GM19463 (cell line): ENCODE results near the gene ASAH2.
"Not testable (repeated sequence)": the region's sequence is repeated elsewhere in the genome, so short reads cannot be mapped to it uniquely, and the experiment has no call there.

Experiments
- ATAC-seq: cut with Tn5 transposase; IDR thresholded peaks from one replicate; pipeline ENCODE4 v1.9.1; 2021; ENCODE audit warnings: mild to moderate bottlenecking, moderate library complexity; ENCODE audit not compliant: unreplicated experiment

ASAH2 gene

DNA sequence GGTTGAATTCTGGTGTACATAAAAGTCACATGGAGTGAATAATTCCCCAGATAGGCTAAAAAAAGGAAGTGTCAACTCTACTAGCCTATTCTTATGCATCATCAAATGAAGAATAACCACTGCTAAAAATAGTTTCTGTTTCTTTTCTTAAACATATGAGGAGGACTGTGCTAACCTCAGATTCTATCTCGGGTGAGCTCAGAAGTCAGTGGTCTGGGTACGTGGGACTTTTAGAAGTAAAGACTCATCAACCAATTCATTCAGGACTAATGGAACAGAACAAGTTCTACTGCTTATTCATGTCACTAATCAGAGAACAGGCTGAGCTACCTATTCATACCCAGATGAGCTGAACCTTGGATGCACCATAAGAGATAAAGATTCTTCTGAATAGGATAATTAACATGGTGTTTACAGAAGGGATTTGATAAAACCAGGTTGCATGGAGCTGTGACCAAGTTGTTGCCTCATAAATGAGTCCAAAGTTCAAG lies 9.5 kb upstream of the ASAH2 start:
- peak; percentile 97 for ATAC-seq

GRCh38 chr10:50254479-50254878 lies 3.2 kb upstream of the ASAH2 start:
- no peak for ATAC-seq

- ATAC-seq: no peak
These were observed 1.0 kb downstream of the ASAH2 start for GRCh38 chr10:50250096-50250854.

GRCh38 chr10:50248598-50248997 lies 2.7 kb downstream of the ASAH2 start:
- ATAC-seq: no peak

DNA sequence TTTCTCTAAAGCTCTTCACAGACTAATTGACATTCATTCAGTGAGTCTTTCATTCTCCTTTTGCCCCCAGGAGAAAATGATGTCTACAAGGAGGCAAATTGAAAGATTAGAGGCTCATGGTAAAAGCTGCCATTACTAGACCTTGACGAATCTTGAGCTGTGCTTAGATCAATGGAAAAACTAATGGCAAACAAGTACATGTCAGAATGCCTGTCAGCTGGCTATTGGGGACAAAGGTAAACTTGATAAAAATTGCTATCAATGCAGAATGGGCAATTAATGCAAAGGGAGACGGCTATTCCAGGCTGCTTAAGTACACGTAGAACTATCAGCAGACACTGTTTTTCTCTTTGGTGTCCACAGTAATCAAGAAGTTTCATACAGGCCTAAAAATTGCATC lies 3.3 kb downstream of the ASAH2 start:
- ATAC-seq: no peak

DNA sequence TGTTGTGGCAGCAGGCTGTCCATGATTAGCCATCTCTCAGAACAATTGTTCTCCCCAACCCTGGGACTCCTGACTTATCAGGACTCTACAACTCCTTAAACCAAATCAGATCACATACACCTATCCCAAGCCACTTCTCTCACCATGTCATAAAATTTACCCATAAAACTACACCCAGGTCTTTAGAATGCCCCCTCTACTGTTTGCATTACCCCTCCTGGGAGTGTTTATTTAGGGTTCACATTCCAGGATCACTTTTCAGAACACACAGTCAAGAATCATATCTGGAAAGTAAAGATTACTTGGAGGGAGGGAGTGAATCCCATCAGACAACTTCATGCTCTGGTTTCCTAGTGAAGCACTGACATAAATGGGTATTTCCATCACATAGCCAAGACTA lies 7.1 kb downstream of the ASAH2 start:
- no peak for ATAC-seq

DNA sequence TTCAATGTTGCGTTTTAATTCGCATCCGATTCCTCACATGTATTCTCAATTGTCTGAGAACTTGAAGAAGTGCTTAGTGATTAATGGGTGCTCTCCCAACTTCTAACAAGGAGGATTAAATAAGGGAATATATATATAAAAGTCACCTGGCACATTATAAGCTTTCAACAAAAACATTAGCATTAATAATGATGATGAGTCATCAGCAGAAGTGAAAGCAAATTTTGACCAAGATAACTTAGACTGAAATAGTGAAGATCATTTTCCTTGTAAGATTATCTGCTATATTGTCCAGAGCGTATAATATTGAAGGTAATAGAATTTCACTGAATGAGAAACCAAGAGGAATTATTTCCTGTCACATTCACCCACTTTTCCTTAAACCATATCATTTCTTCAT lies 8.5 kb downstream of the ASAH2 start:
- no peak for ATAC-seq

DNA sequence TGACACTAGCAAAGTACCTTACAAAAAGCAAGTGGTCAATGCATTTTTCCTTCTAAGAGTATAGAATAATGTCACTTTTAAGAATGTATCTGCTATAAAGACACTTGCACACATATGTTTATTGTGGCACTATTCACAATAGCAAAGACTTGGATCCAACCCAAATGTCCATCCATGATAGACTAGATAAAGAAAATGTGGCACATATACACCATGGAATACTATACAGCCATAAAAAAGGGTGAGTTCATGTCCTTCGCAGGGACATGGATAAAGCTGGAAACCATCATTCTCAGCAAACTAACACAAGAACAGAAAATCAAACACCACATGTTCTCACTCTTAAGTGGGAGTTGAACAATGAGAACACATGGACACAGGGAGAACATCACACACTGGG lies 9.8 kb downstream of the ASAH2 start:
- not testable (repeated sequence) for ATAC-seq

- ATAC-seq: no peak
These were observed 16.8 kb downstream of the ASAH2 start for GRCh38 chr10:50234486-50234885.

GRCh38 chr10:50232261-50232639 lies 19.1 kb downstream of the ASAH2 start:
- no peak for ATAC-seq

- ATAC-seq: peak; percentile 57
These were observed 19.6 kb downstream of the ASAH2 start for GRCh38 chr10:50231515-50232260.

DNA sequence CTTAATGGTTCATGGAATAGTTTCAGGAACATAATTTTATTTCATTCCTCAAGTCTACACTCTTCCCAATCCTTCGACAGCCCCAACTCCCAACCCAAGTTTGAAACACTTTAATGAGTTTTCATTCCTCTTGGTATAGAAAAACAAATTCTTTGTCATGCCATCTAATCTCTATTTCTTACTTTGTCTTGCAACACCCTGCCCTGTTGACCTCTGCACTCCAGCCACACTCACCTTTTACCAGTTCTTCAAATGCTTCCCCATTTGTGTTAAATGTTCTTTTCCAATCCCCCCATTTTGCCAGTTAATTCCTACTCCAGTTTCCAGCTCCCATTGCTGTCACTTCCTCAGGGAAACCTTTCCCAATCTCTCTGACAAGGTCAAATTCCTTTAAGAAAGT lies 21.9 kb downstream of the ASAH2 start:
- ATAC-seq: no peak

GRCh38 chr10:50228672-50229071 lies 22.6 kb downstream of the ASAH2 start:
- no peak for ATAC-seq

- no peak for ATAC-seq
These were observed 24.7 kb downstream of the ASAH2 start for GRCh38 chr10:50226610-50227009.

GRCh38 chr10:50224330-50224952 lies 26.9 kb downstream of the ASAH2 start:
- peak; percentile 99 for ATAC-seq

DNA sequence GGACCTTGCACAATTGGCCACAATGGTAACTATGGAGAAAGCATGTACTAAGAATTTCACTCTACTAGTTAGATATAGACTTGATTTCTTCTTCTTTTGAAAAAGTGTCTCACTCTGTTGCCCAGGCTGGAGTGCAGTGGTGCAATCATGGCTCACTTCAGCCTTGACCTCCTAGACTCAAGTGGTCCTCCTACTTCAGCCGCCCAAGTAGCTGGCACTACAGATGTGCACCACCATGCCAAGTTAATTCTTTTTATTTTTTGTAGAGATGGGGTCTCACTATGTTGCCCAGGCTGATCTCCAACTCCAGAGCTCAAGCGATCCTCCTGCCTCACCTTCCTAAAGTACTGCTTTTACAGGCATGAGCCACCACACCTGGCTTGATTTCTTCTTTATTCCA lies 29.1 kb downstream of the ASAH2 start:
- no peak for ATAC-seq

DNA sequence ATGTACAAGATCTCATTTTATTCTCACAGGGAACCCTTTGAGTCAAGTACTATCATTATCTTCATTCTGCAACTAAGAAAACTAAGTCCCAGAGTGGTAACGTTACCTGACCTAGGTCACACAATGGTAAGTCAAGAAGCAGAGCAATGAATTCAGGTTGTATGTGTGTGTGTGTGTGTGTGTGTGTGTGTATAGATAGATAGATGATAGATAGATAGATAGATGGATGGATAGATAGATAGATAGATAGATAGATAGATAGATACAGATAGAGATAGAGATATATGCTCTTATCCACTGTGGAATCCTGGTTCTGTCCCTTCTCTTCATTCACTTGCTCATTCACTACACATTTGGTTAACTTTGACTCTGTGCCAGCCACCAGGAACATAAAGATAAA lies 29.8 kb downstream of the ASAH2 start:
- ATAC-seq: no peak

GRCh38 chr10:50219646-50220045 lies 31.7 kb downstream of the ASAH2 start:
- ATAC-seq: no peak

DNA sequence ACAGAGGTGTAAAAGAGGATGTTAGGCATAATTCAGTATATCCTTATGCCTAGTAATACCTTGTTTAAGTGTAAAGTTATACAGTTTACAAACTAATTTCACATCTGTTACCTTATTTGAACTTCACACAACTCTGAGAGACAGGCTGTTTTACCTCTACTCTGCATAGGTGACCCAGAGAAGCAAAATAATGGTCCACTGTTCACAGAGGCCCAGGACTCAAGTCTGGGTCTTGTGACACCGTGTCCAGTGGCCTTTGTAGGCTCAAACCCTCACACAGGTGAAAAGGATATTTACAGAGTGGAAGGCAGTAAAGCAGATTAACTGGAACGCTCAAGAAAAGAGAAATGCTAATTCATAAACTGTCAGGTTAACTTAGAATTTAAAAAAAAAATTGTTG lies 32.1 kb downstream of the ASAH2 start:
- no peak for ATAC-seq

DNA sequence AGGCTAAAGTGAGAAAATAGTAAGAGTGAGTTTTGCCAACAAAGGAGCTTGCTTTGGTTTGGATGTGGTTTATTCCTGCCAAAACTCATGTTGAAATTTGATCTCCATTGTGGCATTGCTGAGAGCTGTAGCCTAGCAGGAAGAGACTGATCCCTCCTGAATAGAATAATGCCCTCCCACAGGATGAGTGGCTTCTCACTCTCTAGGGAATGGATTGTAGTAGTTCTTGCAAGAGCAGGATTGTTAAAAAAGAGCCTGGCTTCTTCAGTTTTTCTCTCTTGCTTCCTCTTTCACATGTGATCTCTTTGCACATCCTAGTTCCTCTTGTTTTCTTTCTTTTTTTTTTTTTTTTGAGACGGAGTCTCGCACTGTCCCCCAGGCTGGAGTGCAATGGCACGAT lies 34.4 kb downstream of the ASAH2 start:
- ATAC-seq: no peak

- no peak for ATAC-seq
These were observed 34.9 kb downstream of the ASAH2 start for GRCh38 chr10:50216418-50216817.

DNA sequence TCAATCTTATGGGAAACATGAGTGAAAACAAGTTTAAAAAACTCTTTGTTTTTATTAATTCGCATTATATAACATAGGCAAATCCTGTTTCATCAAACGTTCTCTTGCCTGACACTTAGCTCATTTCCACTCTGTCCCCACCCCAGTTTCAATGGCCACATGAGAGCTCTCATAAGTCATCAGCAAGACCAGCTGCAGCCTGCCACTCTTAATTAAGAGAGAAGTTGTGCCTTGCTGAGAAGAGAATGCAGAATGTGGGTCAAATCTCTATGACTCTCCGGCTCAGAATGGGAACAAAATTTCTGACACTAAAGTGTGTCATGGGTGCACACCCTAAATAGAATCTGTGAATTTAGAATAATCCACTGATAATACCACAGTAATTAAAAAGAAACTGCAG lies 39.6 kb downstream of the ASAH2 start:
- no peak for ATAC-seq
